Activated B cell treated with CpG ODN at 0.5 μM for 24 hours (primary cell): ENCODE results near the gene SMG6. TPM values are rescaled to one million over a fixed set of nuclear protein-coding genes. Genes with fewer than 3 reads are reported as not detected.

Experiments
- ATAC-seq: fragments of 200-7000 bp; cut with Tn5 transposase; one replicate; pipeline ENCODE4 v1.10.0; 2021; ENCODE audit warnings: low read depth, mild to moderate bottlenecking, moderate library complexity
- CTCF ChIA-PET: fragments of 350-600 bp; sonication (Branson Sonifier 250); formaldehyde crosslinking; loops from one replicate; lab custom pipeline; 2021; ENCODE audit warnings: antibody characterized with exemption; lab: Charles Lee
- POLR2A ChIA-PET: fragments of 350-600 bp; sonication (Branson Sonifier 250); formaldehyde crosslinking; loops from one replicate; lab custom pipeline; 2021; ENCODE audit warnings: antibody characterized with exemption; lab: Charles Lee
- DNase-seq: peaks from one replicate; pipeline ENCODE4 v3.0.0; 2022
- H3K27ac Mint-ChIP-seq: one replicate; pipeline ENCODE4 v1.8.0; 2020; ENCODE audit warnings: mixed read lengths
- H3K27me3 Mint-ChIP-seq: one replicate; pipeline ENCODE4 v1.8.0; 2021; ENCODE audit warnings: mixed read lengths
- H3K36me3 Mint-ChIP-seq: one replicate; pipeline ENCODE4 v1.8.0; 2021; ENCODE audit warnings: low read depth, mixed read lengths
- H3K4me1 Mint-ChIP-seq: one replicate; pipeline ENCODE4 v1.8.0; 2021; ENCODE audit warnings: mixed read lengths
- H3K4me3 Mint-ChIP-seq: one replicate; pipeline ENCODE4 v1.8.0; 2020; ENCODE audit warnings: mild to moderate bottlenecking, mixed read lengths
- H3K9me3 Mint-ChIP-seq: one replicate; pipeline ENCODE4 v1.8.0; 2020; ENCODE audit warnings: mixed read lengths
- CTCF ChIP-seq: fragments of 200-600 bp; IDR thresholded peaks from one replicate; pipeline ENCODE4 v1.8.0; 2022; ENCODE audit warnings: antibody characterized with exemption, mild to moderate bottlenecking
- intact Hi-C: fragments of 100-400 bp; cut with micrococcal nuclease; formaldehyde crosslinking; loops from one replicate; pipeline ENCODE4 v1.15.1; 2024
- total RNA-seq: library from RNA; stranded (reverse); gene quantifications from 2 replicates; pipeline ENCODE4 v1.2.3, GENCODE V29; 2022

SMG6 gene
- total RNA-seq, 1 donor from 2014 or later = 30.5 TPM

GRCh38 chr17:2040942-2041560, 262.5 kb downstream of the SMG6 start:
- ATAC-seq (no peak), DNase-seq (no peak)
- TF ChIP-seq CTCF = no peak
- ChIA-PET CTCF (interaction anchor here (1.1 to 1.4 kb wide), 3 partner anchors 9 to 324 kb away, joined by 4 to 7 read pairs (median 5); no protein-coding TSS in a partner anchor), POLR2A (interaction anchor here (1.2 to 1.5 kb wide), 2 partner anchors 8 to 16 kb away, joined by 3 read pairs; partner anchors contain the start of gene RTN4RL1)
- Mint-ChIP-seq H3K36me3 (peaks cover 51% of the 10 kb centered on the region), H3K4me3 (peak overlapping the region; percentile 90), H3K4me1 (peaks cover 24% of the 10 kb centered on the region), H3K9me3 (no peaks in the 10 kb centered on the region), H3K27ac (peak overlapping the region; percentile 87), H3K27me3 (no peaks in the 10 kb centered on the region)
- intact Hi-C loops = loop anchor here (1.0 to 5.0 kb wide), 5 partner anchors 11 to 374 kb away; partner anchors contain the start of genes DPH1 and RTN4RL1

GRCh38 chr17:2040219-2040827, 263.3 kb downstream of the SMG6 start:
- Mint-ChIP-seq H3K27me3 (no peaks in the 10 kb centered on the region), H3K4me1 (peaks cover 24% of the 10 kb centered on the region), H3K9me3 (no peaks in the 10 kb centered on the region), H3K27ac (no peak overlapping the region), H3K4me3 (no peak overlapping the region), H3K36me3 (peaks cover 55% of the 10 kb centered on the region)
- intact Hi-C loops = loop anchor here (2.0 to 5.0 kb wide), 4 partner anchors 16 to 373 kb away; partner anchors contain the start of gene RTN4RL1
- POLR2A ChIA-PET = interaction anchor here (1.2 kb wide), 1 partner anchor 15 kb away, joined by 3 read pairs; the partner anchor contains the start of gene RTN4RL1
- no peak for ATAC-seq
- no peak for TF ChIP-seq CTCF
- DNase-seq = no peak
- CTCF ChIA-PET = interaction anchor here (1.2 kb wide), 1 partner anchor 8 kb away, joined by 5 read pairs; no protein-coding TSS in a partner anchor

GRCh38 chr17:2037155-2037554, 266.4 kb downstream of the SMG6 start:
- ATAC-seq = no peak
- intact Hi-C loops = loop anchor here (10.0 kb wide), 1 partner anchor 392 kb away; the partner anchor contains the start of genes RILP and SCARF1
- no peak overlapping the region for H3K27ac Mint-ChIP-seq
- POLR2A ChIA-PET = no interaction called here
- no peaks in the 10 kb centered on the region for H3K27me3 Mint-ChIP-seq
- H3K36me3 Mint-ChIP-seq = peaks cover 48% of the 10 kb centered on the region
- no peak for DNase-seq
- no peak for TF ChIP-seq CTCF
- H3K4me1 Mint-ChIP-seq = peaks cover 22% of the 10 kb centered on the region
- no peak overlapping the region for H3K4me3 Mint-ChIP-seq
- H3K9me3 Mint-ChIP-seq = no peaks in the 10 kb centered on the region
- CTCF ChIA-PET = no interaction called here

- intact Hi-C loops = loop anchor here (10.0 kb wide), 1 partner anchor 391 kb away; the partner anchor contains the start of genes RILP and SCARF1
- ChIA-PET POLR2A (no interaction called here), CTCF (no interaction called here)
- DNase-seq (no peak), ATAC-seq (no peak)
- no peak for TF ChIP-seq CTCF
- Mint-ChIP-seq H3K4me1 (peaks cover 22% of the 10 kb centered on the region), H3K9me3 (no peaks in the 10 kb centered on the region), H3K27me3 (no peaks in the 10 kb centered on the region), H3K36me3 (peaks cover 49% of the 10 kb centered on the region), H3K27ac (no peak overlapping the region), H3K4me3 (no peak overlapping the region)
Measured at GRCh38 chr17:2035541-2036488, 267.8 kb downstream of the SMG6 start.
